ENCODE measurements around the gene FZR1. TPM values are rescaled to one million over a fixed set of nuclear protein-coding genes. Genes with fewer than 3 reads are reported as not detected.

Gene FZR1
- 19.4 TPM for total RNA-seq
- long read RNA-seq, full-length matches to known transcripts = 20 of 30 reads
- long read RNA-seq, partial matches to known transcripts = 3 of 30 reads
- long read RNA-seq, other reads (novel, unspliced or antisense) = 7 of 30 reads

GRCh38 chr19:3505598-3506383 is at the start of gene FZR1:
FZR1 (plus strand) TSS chr19:3506311; CDS start chr19:3522990, 16,679 bp downstream.
- ATAC-seq (peak; percentile 98), DNase-seq (ENCODE audit: missing footprints) (peak; percentile 99)
- intact Hi-C loops (cut with DNase I) = loop anchor here (2.0 to 5.0 kb wide), 2 partner anchors 67 to 112 kb away; partner anchors contain the start of gene HMG20B

- no peak for DNase-seq (ENCODE audit: missing footprints)
- no peak for ATAC-seq
- intact Hi-C loops (cut with DNase I) = no loop called here
These were observed 49.1 kb upstream of the FZR1 start for GRCh38 chr19:3456925-3457527.

- ATAC-seq (no peak), DNase-seq (ENCODE audit: missing footprints) (no peak)
- intact Hi-C loops (cut with DNase I) = loop anchor here (2.0 kb wide), 1 partner anchor 23 kb away; no protein-coding TSS in a partner anchor
These were observed 48.4 kb upstream of the FZR1 start for GRCh38 chr19:3457528-3458228.

GRCh38 chr19:3458229-3459088 is 47.7 kb upstream of the FZR1 start:
- no peak for DNase-seq (ENCODE audit: missing footprints)
- intact Hi-C loops (cut with DNase I) = loop anchor here (2.0 kb wide), 1 partner anchor 24 kb away; no protein-coding TSS in a partner anchor
- no peak for ATAC-seq

- DNase-seq (ENCODE audit: missing footprints) (peak; percentile 89), ATAC-seq (peak; percentile 87)
- intact Hi-C loops (cut with DNase I) = loop anchor here (2.0 kb wide), 1 partner anchor 24 kb away; no protein-coding TSS in a partner anchor
These were observed 46.8 kb upstream of the FZR1 start for GRCh38 chr19:3459089-3459881.

- intact Hi-C loops (cut with DNase I) = loop anchor here (2.0 kb wide), 1 partner anchor 25 kb away; no protein-coding TSS in a partner anchor
- DNase-seq (ENCODE audit: missing footprints) (peak; percentile 30), ATAC-seq (no peak)
These were observed 46.0 kb upstream of the FZR1 start for GRCh38 chr19:3459965-3460582.

DNA sequence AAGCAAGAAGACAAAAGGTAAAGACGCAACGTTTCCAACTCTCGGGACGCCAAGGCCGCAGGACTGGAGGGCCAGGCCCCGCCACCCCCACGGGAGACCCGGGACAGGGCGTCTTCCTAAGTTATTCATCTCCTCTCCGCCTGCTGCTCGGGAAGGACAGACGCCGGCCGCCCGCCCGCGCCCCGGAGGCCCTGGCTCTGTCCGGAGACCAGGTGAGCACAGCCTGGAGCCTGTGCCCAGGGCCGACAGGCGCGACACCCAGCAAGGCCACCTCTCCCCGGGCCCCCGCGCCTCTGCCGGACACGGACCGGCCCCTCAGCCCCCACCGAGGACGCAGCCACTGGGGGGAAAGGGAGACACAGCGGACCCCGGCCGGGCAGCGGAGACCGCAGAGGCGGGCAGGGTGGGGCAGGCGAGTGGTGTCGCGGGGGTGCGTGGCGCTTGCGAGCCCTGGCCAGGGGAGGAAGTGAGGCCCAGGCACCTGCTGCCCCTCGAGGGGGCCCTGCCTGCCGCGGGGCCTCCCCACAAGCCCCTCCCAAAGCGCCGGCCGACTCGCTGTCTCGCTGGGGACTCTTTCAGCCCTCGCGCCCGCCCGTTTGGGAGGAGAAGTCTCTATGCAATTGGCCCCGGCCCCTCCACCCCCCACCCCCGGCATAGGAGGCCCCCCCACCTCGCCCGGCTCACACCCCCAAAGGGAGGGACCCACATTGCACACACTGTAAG is 43.0 kb upstream of the FZR1 start:
- intact Hi-C loops (cut with DNase I) = no loop called here
- DNase-seq (ENCODE audit: missing footprints) = peak; percentile 53
- ATAC-seq = no peak

DNA sequence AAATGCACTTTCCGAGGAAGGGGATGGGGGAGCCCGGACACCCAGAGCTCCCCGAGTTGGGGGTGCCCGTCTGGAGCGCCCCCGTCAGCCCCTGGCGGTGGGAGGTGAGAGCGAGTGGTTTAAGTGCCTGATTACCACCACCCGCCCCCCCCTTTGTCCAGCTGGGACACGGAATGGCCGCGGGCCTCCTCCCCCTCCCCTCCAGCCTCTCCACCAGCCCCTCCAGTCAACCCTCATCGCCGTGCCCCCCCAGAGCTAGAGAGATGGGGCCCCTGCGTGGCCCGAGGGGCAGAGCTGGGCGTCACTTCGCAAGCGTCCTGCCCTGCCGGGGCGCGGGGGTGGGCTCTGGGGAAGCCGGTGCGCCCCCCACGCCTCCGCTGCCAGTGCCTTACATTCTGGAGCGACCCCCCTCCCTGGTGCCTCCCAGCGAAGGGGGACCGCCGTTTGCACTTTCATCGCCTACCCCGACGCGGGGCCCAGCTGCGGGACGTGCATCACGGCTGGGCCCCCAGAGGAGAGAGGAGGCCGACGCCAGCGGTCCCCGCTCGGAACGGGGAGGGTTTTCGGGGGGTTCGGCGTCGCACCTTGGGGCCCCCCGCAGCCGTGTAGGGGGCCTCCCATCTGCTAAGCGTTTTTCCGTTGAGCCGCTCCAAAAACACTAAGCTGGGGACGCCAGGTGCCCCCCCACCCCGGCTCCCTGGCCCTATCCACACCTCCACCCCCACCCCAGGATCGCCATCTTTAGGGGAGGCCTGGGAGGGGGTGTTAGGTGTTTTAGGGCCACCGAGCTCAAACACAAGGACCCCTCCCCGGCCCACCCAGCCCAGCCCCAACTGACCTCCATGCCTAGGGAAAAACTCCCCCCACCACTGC is 42.2 kb upstream of the FZR1 start:
- intact Hi-C loops (cut with DNase I) = no loop called here
- ATAC-seq = no peak
- peak; percentile 69 for DNase-seq (ENCODE audit: missing footprints)

DNA sequence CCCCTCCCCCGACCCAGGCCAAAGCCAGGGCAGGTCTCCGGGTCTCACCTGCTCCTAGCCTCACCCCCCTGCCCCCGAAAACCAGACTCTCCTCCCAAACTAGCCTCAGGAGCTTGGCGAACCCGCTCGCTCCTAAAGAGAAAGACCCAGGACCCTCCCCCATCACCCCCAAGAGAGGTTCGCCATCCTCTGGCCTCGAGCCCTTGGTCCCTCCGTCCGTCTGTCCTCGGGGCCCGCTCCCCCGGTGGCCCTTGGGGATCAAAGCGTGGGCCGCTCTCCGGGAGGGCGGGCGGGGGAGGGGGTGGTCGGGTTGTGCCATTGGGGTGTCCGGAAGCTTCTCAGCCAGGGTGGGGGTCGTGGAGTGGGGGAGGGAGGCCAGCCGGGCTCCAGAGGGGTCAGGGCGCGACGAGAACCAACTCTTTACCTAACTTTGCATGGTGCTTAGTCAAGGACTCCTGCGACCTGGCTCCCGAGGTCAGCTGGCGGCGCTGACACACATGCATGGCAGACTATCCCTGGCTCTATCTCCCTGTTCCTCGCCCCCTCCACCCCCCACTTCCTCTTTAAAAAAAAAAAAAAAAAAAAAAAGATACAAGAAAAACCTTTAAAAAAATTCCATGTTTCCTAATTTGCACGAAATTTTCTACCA is 41.4 kb upstream of the FZR1 start:
- DNase-seq (ENCODE audit: missing footprints) = no peak
- intact Hi-C loops (cut with DNase I) = no loop called here

DNA sequence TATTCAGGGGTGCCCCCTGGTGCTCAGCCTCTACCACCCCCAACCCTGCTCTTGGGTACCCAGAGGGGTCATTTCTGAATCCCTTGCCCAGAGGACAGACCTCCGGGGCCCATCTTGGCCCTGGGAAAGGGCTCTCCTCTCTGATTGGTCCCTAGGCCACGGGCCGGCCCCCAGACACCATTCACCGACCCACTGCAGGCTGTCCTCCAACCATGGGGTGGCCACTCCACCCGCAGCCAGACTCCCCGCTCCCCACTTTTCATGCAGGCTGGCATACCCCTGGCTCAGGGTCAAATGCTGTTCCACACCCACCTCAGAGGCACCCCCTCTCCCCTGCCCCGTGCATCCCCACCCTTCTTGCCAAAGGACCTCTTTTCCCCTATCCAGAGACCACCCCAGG is 40.6 kb upstream of the FZR1 start:
- ATAC-seq (peak; percentile 10), DNase-seq (ENCODE audit: missing footprints) (no peak)
- intact Hi-C loops (cut with DNase I) = no loop called here

More for the DNA sequence above, 41.4 kb upstream of the FZR1 start:
- ATAC-seq = no peak

- intact Hi-C loops (cut with DNase I) = no loop called here
- ATAC-seq = peak; percentile 36
- DNase-seq (ENCODE audit: missing footprints) = no peak
These were observed 39.5 kb upstream of the FZR1 start for GRCh38 chr19:3466635-3467034.

- no peak for ATAC-seq
These were observed 38.5 kb upstream of the FZR1 start for GRCh38 chr19:3467437-3468198.

DNA sequence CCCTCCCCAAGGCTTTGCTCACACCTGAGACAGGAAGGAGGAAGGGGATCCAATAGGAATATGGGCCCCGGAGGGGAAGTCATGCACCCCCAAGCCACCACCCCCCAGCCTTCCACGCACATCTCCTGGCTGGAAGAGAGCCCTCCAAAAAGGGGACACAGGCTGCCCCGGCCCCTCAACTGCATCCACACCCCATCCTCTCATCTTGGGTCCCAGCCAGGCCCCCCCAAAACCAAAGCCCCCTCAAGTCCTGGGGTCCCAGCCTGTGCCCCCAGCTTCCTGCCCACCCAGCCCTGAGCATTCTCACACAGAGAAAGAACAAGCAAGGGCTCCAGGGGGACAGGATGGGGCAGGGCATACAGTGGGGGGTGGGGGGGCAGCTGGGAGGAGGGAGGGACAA is 37.9 kb upstream of the FZR1 start:
- intact Hi-C loops (cut with DNase I) = no loop called here
- DNase-seq (ENCODE audit: missing footprints) (no peak), ATAC-seq (no peak)

More at GRCh38 chr19:3467437-3468198, 38.5 kb upstream of the FZR1 start:
- intact Hi-C loops (cut with DNase I) = no loop called here
- DNase-seq (ENCODE audit: missing footprints) = no peak

Measured in Right ventricle myocardium inferior (tissue), 1 donor.